Measurements from ENCODE around the gene C19orf85. TPM values are rescaled to one million over a fixed set of nuclear protein-coding genes. Genes with fewer than 3 reads are reported as not detected.

Gene C19orf85
- total RNA-seq, 1 experiment from 2014 or later, result not detected

DNA sequence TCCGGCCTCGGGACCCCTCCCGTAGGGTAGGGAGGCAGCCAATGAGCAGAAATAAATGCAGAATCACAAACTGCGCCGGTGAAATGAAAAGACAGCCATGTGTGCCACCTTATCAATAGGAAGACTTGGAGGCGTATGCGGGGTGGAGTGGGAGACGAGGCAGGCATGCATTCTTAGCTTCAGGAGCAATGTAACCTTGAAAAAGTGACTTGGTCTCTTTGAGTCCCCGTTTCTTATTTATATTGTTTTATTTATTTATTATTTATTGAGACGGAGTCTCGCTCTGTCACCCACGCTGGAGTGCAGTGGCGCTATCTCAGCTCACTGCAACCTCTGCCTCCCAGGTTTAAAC lies 39.7 kb upstream of the C19orf85 start:
- H3K27me3 Mint-ChIP-seq (ENCODE audit: insufficient read depth, unreplicated experiment), result peaks cover 10% of the 10 kb centered on the region
- peak overlapping the region; percentile 93 for H3K27ac Mint-ChIP-seq (ENCODE audit: unreplicated experiment)
- H3K4me1 Mint-ChIP-seq (ENCODE audit: low read depth, unreplicated experiment), result peaks cover 13% of the 10 kb centered on the region

GRCh38 chr19:55503502-55504251 lies 39.1 kb upstream of the C19orf85 start:
- Histone ChIP-seq H3K4me3 (ENCODE audit: low read depth, low read length) (peak overlapping the region; percentile 53), H3K4me1 (peaks cover 8% of the 10 kb centered on the region; the same call in 1 of the 2 replicates), H3K27me3 (replicated peaks; ENCODE audit: control insufficient read depth, insufficient read depth, low read length) (no peaks in the 10 kb centered on the region), H3K36me3 (ENCODE audit: control insufficient read depth, insufficient read depth, low read length) (no peaks in the 10 kb centered on the region), H3K9me3 (peaks cover 8% of the 10 kb centered on the region; the same call in 1 of the 2 replicates)
- CTCF ChIA-PET, result interaction anchor here (0.6 to 2.8 kb wide), 33 partner anchors 10 to 441 kb away, joined by 3 to 35 read pairs (median 6); partner anchors contain the start of genes DNAAF3, FIZ1, HSPBP1 and ISOC2
- H3K4me1 Mint-ChIP-seq (ENCODE audit: low read depth, unreplicated experiment), result peaks cover 18% of the 10 kb centered on the region
- peaks cover 18% of the 10 kb centered on the region for H3K9me3 Mint-ChIP-seq (ENCODE audit: unreplicated experiment)
- POLR2A ChIA-PET, result interaction anchor here (0.6 to 1.3 kb wide), 13 partner anchors 19 to 617 kb away, joined by 3 to 17 read pairs (median 4); partner anchors contain the start of genes ISOC2, NAT14, UBE2S and ZNF628
- TF ChIP-seq CTCF (IDR thresholded peaks at IDR 0.05; ENCODE audit: insufficient read depth in 1 of 2, low read depth in 1 of 2, low read length in 1 of 2, severe bottlenecking in 1 of 2, unreplicated experiment in 1 of 2), result peak; percentile 98 to 99
- intact Hi-C loops (cut with micrococcal nuclease; ENCODE audit: unreplicated experiment), result loop anchor here (1.0 to 10.0 kb wide), 4 partner anchors 37 to 129 kb away; partner anchors contain the start of genes ISOC2 and UBE2S
- peaks cover 20% of the 10 kb centered on the region for H3K36me3 Mint-ChIP-seq (ENCODE audit: insufficient read depth, unreplicated experiment)
- H3K4me3 Mint-ChIP-seq (ENCODE audit: unreplicated experiment), result peak overlapping the region; percentile 87
- H3K27me3 Mint-ChIP-seq (ENCODE audit: insufficient read depth, unreplicated experiment), result peaks cover 8% of the 10 kb centered on the region
- peak overlapping the region; percentile 93 for H3K27ac Mint-ChIP-seq (ENCODE audit: unreplicated experiment)
- peak; percentile 96 to 99 for DNase-seq
- BruUV-seq (replicated peaks), result no TSS peak

More for the DNA sequence above, 39.7 kb upstream of the C19orf85 start:
- Histone ChIP-seq H3K9me3 (peaks cover 8% of the 10 kb centered on the region; the same call in 1 of the 2 replicates), H3K27me3 (replicated peaks; ENCODE audit: control insufficient read depth, insufficient read depth, low read length) (no peaks in the 10 kb centered on the region), H3K4me1 (peaks cover 8% of the 10 kb centered on the region; the same call in 1 of the 2 replicates), H3K4me3 (ENCODE audit: low read depth, low read length) (peak overlapping the region; percentile 53), H3K36me3 (ENCODE audit: control insufficient read depth, insufficient read depth, low read length) (no peaks in the 10 kb centered on the region)
- BruUV-seq (replicated peaks), result no TSS peak
- peaks cover 17% of the 10 kb centered on the region for H3K36me3 Mint-ChIP-seq (ENCODE audit: insufficient read depth, unreplicated experiment)
- H3K9me3 Mint-ChIP-seq (ENCODE audit: unreplicated experiment), result peaks cover 18% of the 10 kb centered on the region
- DNase-seq, result no peak
- ChIA-PET POLR2A (interaction anchor here (0.6 to 1.3 kb wide), 12 partner anchors 19 to 617 kb away, joined by 3 to 17 read pairs (median 4); partner anchors contain the start of genes ISOC2, NAT14, UBE2S and ZNF628), CTCF (interaction anchor here (0.7 to 2.8 kb wide), 32 partner anchors 10 to 442 kb away, joined by 3 to 35 read pairs (median 6); partner anchors contain the start of genes DNAAF3, FIZ1, HSPBP1 and ISOC2)
- no peak for TF ChIP-seq CTCF (IDR thresholded peaks at IDR 0.05; ENCODE audit: insufficient read depth in 1 of 2, low read depth in 1 of 2, low read length in 1 of 2, severe bottlenecking in 1 of 2, unreplicated experiment in 1 of 2)
- H3K4me3 Mint-ChIP-seq (ENCODE audit: unreplicated experiment), result peak overlapping the region; percentile 87
- intact Hi-C loops (cut with micrococcal nuclease; ENCODE audit: unreplicated experiment), result loop anchor here (2.0 to 10.0 kb wide), 3 partner anchors 37 to 128 kb away; partner anchors contain the start of gene UBE2S

DNA sequence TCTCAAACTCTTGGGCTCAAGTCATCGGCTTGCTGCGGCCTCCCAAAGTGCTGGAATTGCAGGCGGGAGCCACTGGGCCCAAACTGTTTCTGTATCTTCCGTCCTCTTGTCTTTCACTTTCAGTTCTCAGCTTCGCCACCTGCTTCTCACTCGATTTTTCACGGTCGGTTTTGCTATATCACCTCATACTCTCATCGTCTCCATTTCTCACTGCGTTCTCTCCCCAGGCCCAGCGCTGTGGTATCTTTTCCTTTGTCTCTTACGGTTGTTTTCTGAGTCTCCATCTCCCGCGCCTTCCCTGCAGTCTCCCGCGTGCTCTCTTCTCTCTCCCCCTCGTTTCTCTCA lies 38.6 kb upstream of the C19orf85 start:
- CTCF ChIA-PET, result interaction anchor here (0.8 to 2.8 kb wide), 11 partner anchors 9 to 362 kb away, joined by 3 to 35 read pairs (median 8); partner anchors contain the start of genes KMT5C, ZNF628 and ZNF784
- H3K4me3 Mint-ChIP-seq (ENCODE audit: unreplicated experiment), result peak overlapping the region; percentile 87
- no TSS peak for BruUV-seq (replicated peaks)

More for the DNA sequence above, 38.6 kb upstream of the C19orf85 start:
- Histone ChIP-seq H3K27me3 (replicated peaks; ENCODE audit: control insufficient read depth, insufficient read depth, low read length) (no peaks in the 10 kb centered on the region), H3K36me3 (ENCODE audit: control insufficient read depth, insufficient read depth, low read length) (no peaks in the 10 kb centered on the region), H3K9me3 (peaks cover 8% of the 10 kb centered on the region; the same call in 1 of the 2 replicates), H3K4me1 (peaks cover 8% of the 10 kb centered on the region; the same call in 1 of the 2 replicates), H3K4me3 (ENCODE audit: low read depth, low read length) (peak overlapping the region; percentile 37)
- intact Hi-C loops (cut with micrococcal nuclease; ENCODE audit: unreplicated experiment), result loop anchor here (1.0 to 10.0 kb wide), 3 partner anchors 42 to 129 kb away; partner anchors contain the start of genes ISOC2 and UBE2S
- peaks cover 8% of the 10 kb centered on the region for H3K27me3 Mint-ChIP-seq (ENCODE audit: insufficient read depth, unreplicated experiment)
- DNase-seq, result no peak
- peaks cover 18% of the 10 kb centered on the region for H3K9me3 Mint-ChIP-seq (ENCODE audit: unreplicated experiment)
- H3K4me1 Mint-ChIP-seq (ENCODE audit: low read depth, unreplicated experiment), result peaks cover 18% of the 10 kb centered on the region
- TF ChIP-seq CTCF (IDR thresholded peaks at IDR 0.05; ENCODE audit: insufficient read depth in 1 of 2, low read depth in 1 of 2, low read length in 1 of 2, severe bottlenecking in 1 of 2, unreplicated experiment in 1 of 2), result no peak
- H3K27ac Mint-ChIP-seq (ENCODE audit: unreplicated experiment), result peak overlapping the region; percentile 93
- peaks cover 20% of the 10 kb centered on the region for H3K36me3 Mint-ChIP-seq (ENCODE audit: insufficient read depth, unreplicated experiment)
- POLR2A ChIA-PET, result no interaction called here
